SK-N-SH (cell line): ENCODE results near the gene SEC16B. TPM values are rescaled to one million over a fixed set of nuclear protein-coding genes. Genes with fewer than 3 reads are reported as not detected.

Source experiments
- CTCF ChIA-PET: fragments of 300-600, 350-600 bp; formaldehyde crosslinking; extraction: SDS; loops from one replicate; lab custom pipeline; 2021; lab: Yijun Ruan, JAX
- POLR2A ChIA-PET: fragments of 350-600 bp; sonication (Branson Sonifier 250); formaldehyde crosslinking; extraction: SDS; loops from one replicate; lab custom pipeline; 2020; ENCODE audit warnings: antibody characterized with exemption, inconsistent platforms; lab: Yijun Ruan, JAX
- DNase-seq: peaks from one replicate; pipeline ENCODE4 v3.0.0; 2012
- H2AFZ ChIP-seq: fragments of 200-600 bp; sonication (generic); 2 replicates; pipeline ENCODE4 v1.8.1; 2016; ENCODE audit warnings: antibody characterized with exemption, mild to moderate bottlenecking, low read depth
- H3F3A ChIP-seq: fragments of 200-600 bp; sonication (generic); replicated peaks from 2 replicates; pipeline ENCODE3; 2016; ENCODE audit warnings: antibody characterized with exemption, mild to moderate bottlenecking; ENCODE audit not compliant: insufficient read depth
- H3K27ac ChIP-seq, 2 experiments: fragments of 200-500 bp in 1 of 2; fragments of 200-600 bp in 1 of 2; sonication (Bioruptor generic) in 1 of 2; sonication (generic), shearing (Covaris generic) in 1 of 2; 2 replicates each; pipeline versions ENCODE4 v1.5.1 to v1.6.1; 2014 to 2016; ENCODE audit warnings: low read depth in 2 of 2, inconsistent platforms in 1 of 2, low read length in 1 of 2, mild to moderate bottlenecking in 1 of 2, mixed read lengths in 1 of 2
- H3K27me3 ChIP-seq: fragments of 200-600 bp; sonication (generic), shearing (Covaris generic); 2 replicates; pipeline ENCODE4 v1.6.1; 2016; ENCODE audit warnings: mixed run types; ENCODE audit not compliant: insufficient read depth
- H3K36me3 ChIP-seq, 2 experiments: fragments of 200-500 bp in 1 of 2; fragments of 200-600 bp in 1 of 2; sonication (Bioruptor generic) in 1 of 2; sonication (generic) in 1 of 2; replicated peaks in 1 of 2; 2 replicates each; pipeline versions ENCODE3 to v1.5.1; 2014 to 2016; ENCODE audit warnings: low read length in 1 of 2, mild to moderate bottlenecking in 1 of 2; ENCODE audit not compliant: insufficient read depth in 2 of 2, control insufficient read depth in 1 of 2
- H3K4me1 ChIP-seq, 2 experiments: fragments of 200-500 bp in 1 of 2; fragments of 200-600 bp in 1 of 2; sonication (Bioruptor generic) in 1 of 2; sonication (generic), shearing (Covaris generic) in 1 of 2; 2 replicates each; pipeline versions ENCODE4 v1.5.1 to v1.6.1; 2014 to 2016; ENCODE audit warnings: low read depth in 1 of 2, low read length in 1 of 2, mixed run types in 1 of 2; ENCODE audit not compliant: insufficient read depth in 2 of 2, control insufficient read depth in 1 of 2
- H3K4me2 ChIP-seq: fragments of 200-600 bp; sonication (generic), shearing (Covaris generic); 2 replicates; pipeline ENCODE4 v1.6.1; 2017; ENCODE audit warnings: mixed run types
- H3K4me3 ChIP-seq, 2 experiments: fragments of 200-500 bp in 1 of 2; fragments of 200-600 bp in 1 of 2; sonication (Bioruptor generic) in 1 of 2; sonication (generic), shearing (Covaris generic) in 1 of 2; 2 replicates each; pipeline versions ENCODE4 v1.5.1 to v1.8.1; 2014 to 2016; ENCODE audit warnings: low read depth in 2 of 2, inconsistent platforms in 1 of 2, low read length in 1 of 2, mild to moderate bottlenecking in 1 of 2, mixed read lengths in 1 of 2, moderate library complexity in 1 of 2
- H3K79me2 ChIP-seq: fragments of 200-600 bp; sonication (generic); 2 replicates; pipeline ENCODE4 v1.8.1; 2017; ENCODE audit warnings: mild to moderate bottlenecking; ENCODE audit not compliant: insufficient read depth
- H3K9ac ChIP-seq: fragments of 200-600 bp; sonication (generic); 2 replicates; pipeline ENCODE4 v1.6.1; 2017; ENCODE audit warnings: mixed run types
- H3K9me2 ChIP-seq: fragments of 200-600 bp; sonication (generic); 2 replicates; pipeline ENCODE4 v1.6.1; 2017; ENCODE audit warnings: mixed run types
- H3K9me3 ChIP-seq: fragments of 200-600 bp; sonication (generic); 2 replicates; pipeline ENCODE4 v1.6.1; 2017; ENCODE audit warnings: mixed run types, mild to moderate bottlenecking, moderate library complexity
- H4K20me1 ChIP-seq: fragments of 200-600 bp; sonication (generic); 2 replicates; pipeline ENCODE4 v1.6.1; 2017; ENCODE audit warnings: mild to moderate bottlenecking, mixed run types; ENCODE audit not compliant: insufficient read depth
- CHD2 ChIP-seq: fragments of 150-350 bp; IDR thresholded peaks from 2 replicates; pipeline ENCODE4 v1.6.1; 2018; ENCODE audit warnings: low read length; ENCODE audit not compliant: partially characterized antibody
- CTCF ChIP-seq: fragments of 200-600 bp; sonication (generic); IDR thresholded peaks from 2 replicates; pipeline ENCODE4 v1.6.1; 2017; ENCODE audit warnings: antibody characterized with exemption, mild to moderate bottlenecking, moderate library complexity
- EP300 ChIP-seq, 2 experiments: IDR thresholded peaks; 2 replicates each; pipeline versions ENCODE4 v1.4.0 to v1.6.1; 2012; ENCODE audit warnings: borderline replicate concordance in 1 of 2, low read depth in 1 of 2, low read length in 1 of 2
- EZH2phosphoT487 ChIP-seq: fragments of 200-600 bp; sonication (generic); IDR thresholded peaks from 2 replicates; pipeline ENCODE4 v1.6.1; 2017; ENCODE audit warnings: low read depth, mixed run types, mild to moderate bottlenecking, antibody characterized with exemption, moderate library complexity, borderline replicate concordance
- FOXJ3 ChIP-seq: sonication (generic); formaldehyde crosslinking; IDR thresholded peaks from 2 replicates; pipeline ENCODE4 v1.5.1; 2020; ENCODE audit warnings: mild to moderate bottlenecking, missing genetic modification reagents
- GABPA ChIP-seq: IDR thresholded peaks from 2 replicates; pipeline ENCODE4 v1.4.0; 2012; ENCODE audit warnings: low read depth, mild to moderate bottlenecking
- IRF3 ChIP-seq: fragments of 150-350 bp; IDR thresholded peaks from 2 replicates; pipeline ENCODE4 v1.6.1; 2016; ENCODE audit warnings: mild to moderate bottlenecking, low read depth, low read length
- MEF2A ChIP-seq: IDR thresholded peaks from 2 replicates; pipeline ENCODE4 v1.4.0; 2012; ENCODE audit warnings: low read depth, borderline replicate concordance
- MXI1 ChIP-seq: IDR thresholded peaks from 2 replicates; pipeline ENCODE4 v1.6.1; 2012; ENCODE audit warnings: mild to moderate bottlenecking, low read depth, low read length, improper control_type of control experiment
- NRF1 ChIP-seq: IDR thresholded peaks from 2 replicates; pipeline ENCODE4 v1.6.1; 2012; ENCODE audit warnings: low read depth, mild to moderate bottlenecking, low read length
- PBX3 ChIP-seq: IDR thresholded peaks from 2 replicates; pipeline ENCODE4; 2012
- RAD21 ChIP-seq: IDR thresholded peaks from 2 replicates; pipeline ENCODE4 v1.6.1; 2012; ENCODE audit warnings: mild to moderate bottlenecking, low read length
- RCOR1 ChIP-seq: fragments of 150-350 bp; IDR thresholded peaks from 2 replicates; pipeline ENCODE4 v1.6.1; 2017; ENCODE audit warnings: antibody characterized with exemption, low read length
- RFX5 ChIP-seq: IDR thresholded peaks from 2 replicates; pipeline ENCODE4 v1.6.1; 2012; ENCODE audit warnings: mild to moderate bottlenecking, improper control_type of control experiment, low read length
- RXRA ChIP-seq: IDR thresholded peaks from 2 replicates; pipeline ENCODE4 v1.4.0; 2012; ENCODE audit warnings: low read depth, mild to moderate bottlenecking, borderline replicate concordance
- SIN3A ChIP-seq: IDR thresholded peaks from 2 replicates; pipeline ENCODE4 v1.6.1; 2012; ENCODE audit warnings: low read depth, mild to moderate bottlenecking, low read length, moderate library complexity, borderline replicate concordance
- TAF1 ChIP-seq: IDR thresholded peaks from 2 replicates; pipeline ENCODE4 v1.6.1; 2012; ENCODE audit warnings: low read depth, mild to moderate bottlenecking, low read length, moderate library complexity, borderline replicate concordance
- YY1 ChIP-seq: IDR thresholded peaks from 2 replicates; pipeline ENCODE4 v1.4.0; 2012; ENCODE audit warnings: low read depth, mild to moderate bottlenecking
- WGBS: methylation state at CpG from one replicate; pipeline ENCODE4 v1.1.6; 2017; ENCODE audit warnings: low lambda C conversion rate; 5-methylcytosine and 5-hydroxymethylcytosine counted together
- polyA plus RNA-seq, 3 experiments: library from polyadenylated mRNA; depleted of rRNA; stranded (reverse); fragments of >200 nt; gene quantifications; 2 replicates each; pipeline ENCODE4 v1.2.3, GENCODE V29; 2012
- TF ChIP-seq, protein P1 (sequence below): fragments of 150-350 bp; IDR thresholded peaks from 2 replicates; pipeline ENCODE4 v1.6.1; 2017; ENCODE audit warnings: antibody characterized with exemption, low read length, low read depth, borderline replicate concordance

SEC16B gene
- polyA plus RNA-seq, 1 of the 3 experiments (the other 2 are of a cell fraction): 0.31 TPM

GRCh38 chr1:177921590-177921989, 48.3 kb downstream of the SEC16B start (continued):
- TF ChIP-seq RXRA (no peak), MXI1 (no peak), RAD21 (no peak), CTCF (no peak), RFX5 (no peak), EP300 (IDR thresholded peaks at IDR 0.05; ENCODE audit: borderline replicate concordance in 1 of 2, low read depth in 1 of 2, low read length in 1 of 2) (no peak)

DNA sequence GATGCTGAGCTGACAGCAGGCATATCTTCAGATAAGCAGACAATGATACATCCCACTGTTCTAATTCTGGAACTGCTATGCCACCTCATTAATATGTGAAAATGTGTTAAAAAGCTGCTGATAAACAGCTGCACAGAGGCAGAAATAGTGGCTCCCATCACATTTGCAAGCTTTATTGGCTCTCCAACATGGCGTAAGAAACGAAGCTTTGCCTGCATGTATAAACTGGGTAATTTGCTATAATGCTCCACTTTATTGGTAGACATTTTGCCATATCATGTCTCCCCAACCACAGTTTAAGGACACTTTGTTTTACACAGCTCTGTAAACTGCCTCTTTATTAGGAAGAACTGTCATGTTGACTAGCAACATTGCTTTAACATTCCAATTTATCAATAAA, 49.8 kb downstream of the SEC16B start:
- Histone ChIP-seq H3K36me3 (no peaks in the 10 kb centered on the region), H3K27me3 (no peaks in the 10 kb centered on the region; the same call in 1 of the 2 replicates), H4K20me1 (no peaks in the 10 kb centered on the region), H3K4me3 (no peak overlapping the region), H3K4me2 (no peak overlapping the region), H3K79me2 (no peaks in the 10 kb centered on the region), H3K27ac (no peak overlapping the region), H3K9me2 (no peaks in the 10 kb centered on the region), H3F3A (no peaks in the 10 kb centered on the region), H3K9ac (no peak overlapping the region), H3K9me3 (no peaks in the 10 kb centered on the region), H3K4me1 (no peaks in the 10 kb centered on the region), H2AFZ (no peak overlapping the region)
- POLR2A ChIA-PET: no interaction called here
- CTCF ChIA-PET: interaction anchor here (0.8 kb wide), 1 partner anchor 1022 kb away, joined by 4 read pairs; no protein-coding TSS in a partner anchor
- DNase-seq: no peak
- TF ChIP-seq EP300 (IDR thresholded peaks at IDR 0.05; ENCODE audit: borderline replicate concordance in 1 of 2, low read depth in 1 of 2, low read length in 1 of 2) (no peak), FOXJ3 (no peak), PBX3 (no peak), GABPA (no peak), SIN3A (no peak), RXRA (no peak), CHD2 (no peak), NRF1 (no peak), YY1 (no peak), MEF2A (no peak), TAF1 (no peak), IRF3 (no peak), RCOR1 (no peak), EZH2phosphoT487 (no peak)
- TF ChIP-seq, protein P1, sequence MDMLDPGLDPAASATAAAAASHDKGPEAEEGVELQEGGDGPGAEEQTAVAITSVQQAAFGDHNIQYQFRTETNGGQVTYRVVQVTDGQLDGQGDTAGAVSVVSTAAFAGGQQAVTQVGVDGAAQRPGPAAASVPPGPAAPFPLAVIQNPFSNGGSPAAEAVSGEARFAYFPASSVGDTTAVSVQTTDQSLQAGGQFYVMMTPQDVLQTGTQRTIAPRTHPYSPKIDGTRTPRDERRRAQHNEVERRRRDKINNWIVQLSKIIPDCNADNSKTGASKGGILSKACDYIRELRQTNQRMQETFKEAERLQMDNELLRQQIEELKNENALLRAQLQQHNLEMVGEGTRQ: no peak
- 80% methylated on average over 2 of the region's 2 CpGs for WGBS
